Mucosa of descending colon (tissue), 3 donors: ENCODE measurements around the gene HACE1. TPM values are rescaled to one million over a fixed set of nuclear protein-coding genes. Genes with fewer than 3 reads are reported as not detected.
"Not testable (repeated sequence)": the region's sequence is repeated elsewhere in the genome, so short reads cannot be mapped to it uniquely, and the experiment has no call there.

Experiments
- ATAC-seq: fragments of 200-7000 bp; cut with Tn5 transposase; one replicate; pipeline ENCODE4 v1.9.1; 2020; ENCODE audit warnings: mild to moderate bottlenecking, moderate library complexity
- DNase-seq, 3 donors: peaks; one replicate each; pipeline ENCODE4 v3.0.0-alpha.2; 2020
- H3K36me3 ChIP-seq: fragments of 200-600 bp; one replicate; pipeline ENCODE4 v1.8.0; 2021; ENCODE audit warnings: low read depth, mild to moderate bottlenecking
- H3K4me1 ChIP-seq: fragments of 200-600 bp; one replicate; pipeline ENCODE4 v1.8.0; 2021; ENCODE audit warnings: low read depth, mild to moderate bottlenecking
- H3K4me3 ChIP-seq: fragments of 200-600 bp; one replicate; pipeline ENCODE4 v1.8.0; 2021; ENCODE audit warnings: mild to moderate bottlenecking
- H3K9me3 ChIP-seq: fragments of 200-600 bp; one replicate; pipeline ENCODE4 v1.8.0; 2021; ENCODE audit warnings: mild to moderate bottlenecking
- intact Hi-C, 2 donors: fragments of 100-400 bp; cut with DNase I in 1 of 2; cut with micrococcal nuclease in 1 of 2; formaldehyde crosslinking; loops; one replicate each; pipeline versions ENCODE4 v1.11.0 to v1.11.1; 2022; cut with DNase I, micrococcal nuclease
- total RNA-seq, 3 donors: library from RNA; stranded (reverse); fragmentation: NEBNext Ultra II Directional in 2 of 3; extraction: Animal tissue kit (Norgen Biotek cat#: 25700) in 2 of 3; gene quantifications; one replicate each; pipeline versions ENCODE4 v1.2.1 to v1.2.4, GENCODE V29; 2021 to 2023
- TF ChIP-seq, protein P1 (sequence below): fragments of 200-600 bp; IDR thresholded peaks from one replicate; pipeline ENCODE4 v1.8.0; 2022; ENCODE audit warnings: antibody characterized with exemption, mild to moderate bottlenecking
- donor health status: DM: no; HTN: no; CAD: no; lungs with moderate emphysema.
- donor health status: DM: no; HTN: no; CAD: no.
- donor health status: DM: no; HTN: yes; CAD: no.

HACE1 gene
- total RNA-seq, 3 donors from 2014 or later = 4.2 to 13.8 (median 7.9) TPM

GRCh38 chr6:104753251-104753650, 106.5 kb downstream of the HACE1 start:
- peaks cover 26% of the 10 kb centered on the region for H3K9me3 ChIP-seq
- intact Hi-C loops = no loop called here
- no peaks in the 10 kb centered on the region for H3K36me3 ChIP-seq
- H3K4me3 ChIP-seq = no peak overlapping the region
- H3K4me1 ChIP-seq = no peaks in the 10 kb centered on the region
- TF ChIP-seq, protein P1, sequence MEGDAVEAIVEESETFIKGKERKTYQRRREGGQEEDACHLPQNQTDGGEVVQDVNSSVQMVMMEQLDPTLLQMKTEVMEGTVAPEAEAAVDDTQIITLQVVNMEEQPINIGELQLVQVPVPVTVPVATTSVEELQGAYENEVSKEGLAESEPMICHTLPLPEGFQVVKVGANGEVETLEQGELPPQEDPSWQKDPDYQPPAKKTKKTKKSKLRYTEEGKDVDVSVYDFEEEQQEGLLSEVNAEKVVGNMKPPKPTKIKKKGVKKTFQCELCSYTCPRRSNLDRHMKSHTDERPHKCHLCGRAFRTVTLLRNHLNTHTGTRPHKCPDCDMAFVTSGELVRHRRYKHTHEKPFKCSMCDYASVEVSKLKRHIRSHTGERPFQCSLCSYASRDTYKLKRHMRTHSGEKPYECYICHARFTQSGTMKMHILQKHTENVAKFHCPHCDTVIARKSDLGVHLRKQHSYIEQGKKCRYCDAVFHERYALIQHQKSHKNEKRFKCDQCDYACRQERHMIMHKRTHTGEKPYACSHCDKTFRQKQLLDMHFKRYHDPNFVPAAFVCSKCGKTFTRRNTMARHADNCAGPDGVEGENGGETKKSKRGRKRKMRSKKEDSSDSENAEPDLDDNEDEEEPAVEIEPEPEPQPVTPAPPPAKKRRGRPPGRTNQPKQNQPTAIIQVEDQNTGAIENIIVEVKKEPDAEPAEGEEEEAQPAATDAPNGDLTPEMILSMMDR = no peak
- no peak for ATAC-seq
- no peak for DNase-seq

GRCh38 chr6:104750449-104750848, 109.3 kb downstream of the HACE1 start:
- no peak for DNase-seq
- intact Hi-C loops = no loop called here

DNA sequence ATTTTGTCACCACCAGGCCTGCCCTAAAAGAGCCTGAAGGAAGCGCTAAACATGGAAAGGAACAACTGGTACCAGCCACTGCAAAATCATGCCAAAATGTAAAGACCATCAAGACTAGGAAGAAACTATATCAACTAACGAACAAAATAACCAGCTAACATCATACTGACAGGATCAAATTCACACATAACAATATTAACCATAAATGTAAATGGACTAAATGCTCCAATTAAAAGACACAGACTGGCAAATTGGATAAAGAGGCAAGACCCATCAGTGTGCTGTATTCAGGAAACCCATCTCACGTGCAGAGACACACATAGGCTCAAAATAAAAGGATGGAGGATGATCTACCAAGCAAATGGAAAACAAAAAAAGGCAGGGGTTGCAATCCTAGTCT, 120.6 kb downstream of the HACE1 start:
- DNase-seq, H3K9me3 ChIP-seq, H3K4me3 ChIP-seq, H3K36me3 ChIP-seq, H3K4me1 ChIP-seq, ATAC-seq, intact Hi-C loops: not testable (repeated sequence)

More at GRCh38 chr6:104750449-104750848, 109.3 kb downstream of the HACE1 start:
- ATAC-seq = no peak
- peaks cover 16% of the 10 kb centered on the region for H3K9me3 ChIP-seq
- H3K4me3 ChIP-seq = no peak overlapping the region
- H3K36me3 ChIP-seq = no peaks in the 10 kb centered on the region
- TF ChIP-seq, protein P1 = no peak
- H3K4me1 ChIP-seq = no peaks in the 10 kb centered on the region

DNA sequence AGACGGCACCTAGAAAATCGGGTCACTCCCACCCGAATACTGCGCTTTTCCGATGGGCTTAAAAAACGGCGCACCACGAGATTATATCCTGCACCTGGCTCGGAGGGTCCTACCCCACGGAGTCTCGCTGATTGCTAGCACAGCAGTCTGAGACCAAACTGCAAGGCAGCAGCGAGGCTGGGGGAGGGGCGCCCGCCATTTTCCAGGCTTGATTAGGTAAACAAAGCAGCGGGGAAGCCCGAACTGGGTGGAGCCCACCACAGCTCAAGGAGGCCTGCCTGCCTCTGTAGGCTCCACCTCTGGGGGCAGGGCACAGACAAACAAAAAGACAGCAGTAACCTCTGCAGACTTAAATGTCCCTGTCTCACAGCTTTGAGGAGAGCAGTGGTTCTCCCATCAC, 122.2 kb downstream of the HACE1 start:
- not testable (repeated sequence) for ATAC-seq, H3K9me3 ChIP-seq

DNA sequence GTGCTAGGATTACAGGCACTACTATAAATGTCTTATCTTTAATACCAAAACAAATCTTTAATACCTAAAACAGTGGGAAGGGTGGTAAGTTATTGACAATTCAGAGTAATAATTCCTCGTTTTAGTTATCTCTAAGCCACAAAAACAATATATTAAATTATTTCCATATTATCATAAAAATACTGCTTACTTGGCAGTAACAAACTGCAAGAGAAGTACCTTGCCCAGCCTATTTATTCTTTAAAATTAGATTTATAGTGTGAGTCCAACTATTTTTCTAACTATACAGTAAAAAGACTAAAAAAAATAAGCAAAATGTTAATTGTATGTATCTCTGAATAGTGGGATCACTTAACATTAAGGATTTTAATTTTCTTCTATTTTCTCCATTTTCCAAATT, 123.2 kb downstream of the HACE1 start:
- no peak for ATAC-seq
- no peaks in the 10 kb centered on the region for H3K4me1 ChIP-seq
- no peak overlapping the region for H3K4me3 ChIP-seq
- TF ChIP-seq, protein P1 = no peak
- no peaks in the 10 kb centered on the region for H3K9me3 ChIP-seq
- H3K36me3 ChIP-seq = no peaks in the 10 kb centered on the region
- DNase-seq = no peak
- intact Hi-C loops = no loop called here

More for the DNA sequence above, 122.2 kb downstream of the HACE1 start:
- H3K4me3 ChIP-seq, H3K4me1 ChIP-seq, DNase-seq, H3K36me3 ChIP-seq, intact Hi-C loops: not testable (repeated sequence)

DNA sequence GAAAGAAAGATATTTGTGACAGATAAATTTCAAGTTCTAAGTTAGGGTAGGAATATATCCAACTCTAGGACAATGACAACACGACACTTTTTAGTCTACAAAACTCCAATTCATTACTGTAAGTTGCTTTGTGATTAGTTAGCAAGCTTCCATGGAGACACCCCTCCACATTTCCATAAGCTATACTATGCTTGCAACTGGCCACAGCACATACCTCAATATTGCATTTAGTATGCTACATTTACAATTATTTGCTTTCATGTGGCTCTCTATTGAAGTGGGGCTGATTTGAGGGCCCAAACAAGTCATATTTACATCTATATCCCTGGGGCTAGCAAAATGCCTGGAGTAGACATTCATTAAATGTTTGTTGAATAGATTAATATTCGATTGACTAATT, 129.3 kb downstream of the HACE1 start:
- Histone ChIP-seq H3K4me1 (no peaks in the 10 kb centered on the region), H3K36me3 (no peaks in the 10 kb centered on the region), H3K4me3 (no peak overlapping the region), H3K9me3 (no peaks in the 10 kb centered on the region)
- no peak for ATAC-seq
- DNase-seq = no peak
- TF ChIP-seq, protein P1 = no peak
- intact Hi-C loops = no loop called here

DNA sequence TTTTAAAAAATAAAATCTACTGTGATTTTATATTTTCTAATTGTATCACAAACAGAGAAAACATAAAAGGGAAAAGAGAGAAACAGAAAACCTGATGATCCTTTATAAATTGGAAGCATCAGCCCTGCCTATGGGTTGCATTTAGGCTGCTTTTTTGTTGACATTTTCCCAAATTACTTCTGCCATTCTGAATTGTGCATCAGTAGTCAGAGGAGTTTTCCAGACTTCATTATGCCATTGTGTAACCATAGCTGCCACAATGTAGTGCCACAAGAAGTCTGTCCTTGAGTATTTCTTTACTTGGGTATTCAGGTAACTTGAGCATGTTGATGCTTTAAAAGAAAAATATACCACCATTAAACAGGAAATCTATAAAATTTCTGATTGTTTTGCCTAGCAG, 130.3 kb downstream of the HACE1 start:
- no peaks in the 10 kb centered on the region for H3K9me3 ChIP-seq
- no peak overlapping the region for H3K4me3 ChIP-seq
- H3K36me3 ChIP-seq = no peaks in the 10 kb centered on the region
- no peaks in the 10 kb centered on the region for H3K4me1 ChIP-seq
- TF ChIP-seq, protein P1 = no peak
- DNase-seq (no peak), ATAC-seq (no peak)
- intact Hi-C loops = no loop called here
